HG03095 (cell line): ENCODE data around the gene GADD45G.

ENCODE experiments used
- ATAC-seq: cut with Tn5 transposase; IDR thresholded peaks from one replicate; pipeline ENCODE4 v1.9.1; 2021; ENCODE audit warnings: moderate library complexity; ENCODE audit not compliant: unreplicated experiment

The GADD45G gene

GRCh38 chr9:89604729-89605464, at the start of gene GADD45G:
TSS of gene GADD45G (plus strand) at chr9:89605012. CDS start at chr9:89605122, 110 bp downstream.
- peak; percentile 43 for ATAC-seq

- ATAC-seq, result no peak
These were observed 49.8 kb upstream of the GADD45G start for GRCh38 chr9:89555036-89555415.

- ATAC-seq, result peak; percentile 60
These were observed 49.1 kb upstream of the GADD45G start for GRCh38 chr9:89555451-89556375.

GRCh38 chr9:89558196-89558899, 46.5 kb upstream of the GADD45G start:
- no peak for ATAC-seq

- ATAC-seq, result no peak
These were observed 45.9 kb upstream of the GADD45G start for GRCh38 chr9:89558948-89559347.

- peak; percentile 49 for ATAC-seq
These were observed 42.5 kb upstream of the GADD45G start for GRCh38 chr9:89562186-89562814.

- ATAC-seq, result no peak
These were observed 41.1 kb upstream of the GADD45G start for GRCh38 chr9:89563571-89564345.

- peak; percentile 65 for ATAC-seq
These were observed 40.4 kb upstream of the GADD45G start for GRCh38 chr9:89564346-89564878.

GRCh38 chr9:89567649-89568048, 37.2 kb upstream of the GADD45G start:
- no peak for ATAC-seq

GRCh38 chr9:89574309-89574708, 30.5 kb upstream of the GADD45G start:
- ATAC-seq, result no peak

GRCh38 chr9:89576404-89576839, 28.4 kb upstream of the GADD45G start:
- no peak for ATAC-seq

GRCh38 chr9:89577363-89577762, 27.4 kb upstream of the GADD45G start:
- ATAC-seq, result no peak

GRCh38 chr9:89579741-89580385, 24.9 kb upstream of the GADD45G start:
- no peak for ATAC-seq

- no peak for ATAC-seq
These were observed 18.5 kb upstream of the GADD45G start for GRCh38 chr9:89586311-89586710.

GRCh38 chr9:89588271-89588879, 16.4 kb upstream of the GADD45G start:
- no peak for ATAC-seq

GRCh38 chr9:89590415-89590814, 14.4 kb upstream of the GADD45G start:
- no peak for ATAC-seq

GRCh38 chr9:89591274-89592212, 13.3 kb upstream of the GADD45G start:
- ATAC-seq, result no peak
